Measurements from ENCODE around the gene ESPN. TPM values are rescaled to one million over a fixed set of nuclear protein-coding genes. Genes with fewer than 3 reads are reported as not detected.

ESPN gene
- total RNA-seq, 6 donors from 2014 or later: 2.1 to 27.2 (median 4.8) TPM

DNA sequence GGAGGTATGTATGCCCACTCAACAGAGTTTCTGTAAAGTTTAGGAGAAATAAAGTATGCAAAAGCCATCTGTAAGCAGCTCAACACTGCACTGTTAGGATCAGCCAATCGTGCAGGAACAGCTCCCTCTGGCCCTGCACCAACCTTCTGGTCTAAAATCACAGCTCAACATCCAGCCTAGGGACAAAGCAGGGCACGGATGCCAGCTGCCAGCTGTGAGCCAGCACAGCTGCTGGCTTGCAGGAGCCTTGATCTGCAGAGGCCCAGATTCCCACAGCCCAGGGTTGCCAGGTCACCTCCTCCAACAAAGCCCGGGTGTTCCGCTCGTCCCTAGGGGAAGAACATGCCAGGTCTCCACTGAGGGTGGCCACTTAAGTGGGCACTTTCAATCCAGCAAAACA, 39.6 kb upstream of the ESPN start:
- DNase-seq: no peak
- TF ChIP-seq, protein P1, sequence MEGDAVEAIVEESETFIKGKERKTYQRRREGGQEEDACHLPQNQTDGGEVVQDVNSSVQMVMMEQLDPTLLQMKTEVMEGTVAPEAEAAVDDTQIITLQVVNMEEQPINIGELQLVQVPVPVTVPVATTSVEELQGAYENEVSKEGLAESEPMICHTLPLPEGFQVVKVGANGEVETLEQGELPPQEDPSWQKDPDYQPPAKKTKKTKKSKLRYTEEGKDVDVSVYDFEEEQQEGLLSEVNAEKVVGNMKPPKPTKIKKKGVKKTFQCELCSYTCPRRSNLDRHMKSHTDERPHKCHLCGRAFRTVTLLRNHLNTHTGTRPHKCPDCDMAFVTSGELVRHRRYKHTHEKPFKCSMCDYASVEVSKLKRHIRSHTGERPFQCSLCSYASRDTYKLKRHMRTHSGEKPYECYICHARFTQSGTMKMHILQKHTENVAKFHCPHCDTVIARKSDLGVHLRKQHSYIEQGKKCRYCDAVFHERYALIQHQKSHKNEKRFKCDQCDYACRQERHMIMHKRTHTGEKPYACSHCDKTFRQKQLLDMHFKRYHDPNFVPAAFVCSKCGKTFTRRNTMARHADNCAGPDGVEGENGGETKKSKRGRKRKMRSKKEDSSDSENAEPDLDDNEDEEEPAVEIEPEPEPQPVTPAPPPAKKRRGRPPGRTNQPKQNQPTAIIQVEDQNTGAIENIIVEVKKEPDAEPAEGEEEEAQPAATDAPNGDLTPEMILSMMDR (IDR thresholded peaks at IDR 0.05): no peak
- TF ChIP-seq EP300 (IDR thresholded peaks at IDR 0.05) (no peak), POLR2A (IDR thresholded peaks at IDR 0.05) (no peak), POLR2AphosphoS5 (IDR thresholded peaks at IDR 0.05) (no peak)
- 81% methylated on average over 5 of the region's 5 CpGs; no CpG with 5 or more reads in 1 of the 2 donors for WGBS, 2 donors
- Histone ChIP-seq H3K27ac (no peak overlapping the region), H3K27me3 (no peaks in the 10 kb centered on the region), H3K4me1 (peaks cover 0 to 13% (median 6%) of the 10 kb centered on the region in 4 donors), H3K9me3 (no peaks in the 10 kb centered on the region), H3K4me3 (no peak overlapping the region), H3K36me3 (no peaks in the 10 kb centered on the region)
- ATAC-seq (ENCODE audit: low FRiP score in 2 of 2): no peak

DNA sequence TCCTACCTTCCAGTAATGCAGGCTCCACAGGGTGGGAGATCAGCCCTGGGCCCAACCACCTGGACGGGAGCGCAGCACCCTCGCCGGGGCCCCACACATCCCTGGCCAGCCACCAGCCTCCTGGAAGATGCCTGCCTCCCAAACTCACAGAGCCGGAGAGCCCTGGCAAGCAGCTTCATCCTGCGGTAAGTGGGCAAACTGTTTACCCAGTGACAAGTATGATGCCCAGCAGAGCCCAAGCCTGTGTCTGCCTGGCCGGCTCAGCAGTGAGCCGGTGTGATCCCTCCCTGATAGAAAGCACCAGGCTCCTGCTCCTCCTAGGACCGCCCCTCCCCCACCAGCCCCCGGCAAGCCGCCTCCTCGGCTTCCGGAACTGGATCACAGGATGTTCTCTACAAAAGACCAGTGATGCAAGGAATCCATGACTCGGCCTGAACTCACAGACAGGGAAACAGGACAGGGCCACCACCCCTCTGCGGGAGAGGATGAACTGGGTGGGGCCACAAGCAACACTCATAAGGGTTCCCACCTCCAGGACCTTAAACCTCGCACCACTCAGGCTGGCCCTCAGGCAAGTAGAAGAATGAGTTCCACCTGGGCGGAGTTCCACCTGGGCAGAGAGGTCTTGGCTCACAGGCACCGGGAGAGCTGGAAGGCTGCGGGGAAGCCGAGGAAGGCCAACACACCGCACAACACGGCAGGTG, 38.9 kb upstream of the ESPN start:
- Histone ChIP-seq H3K27me3 (no peaks in the 10 kb centered on the region), H3K27ac (no peak overlapping the region), H3K4me3 (no peak overlapping the region), H3K36me3 (no peaks in the 10 kb centered on the region), H3K4me1 (peaks cover 0 to 13% (median 6%) of the 10 kb centered on the region in 4 donors), H3K9me3 (no peaks in the 10 kb centered on the region)
- TF ChIP-seq, protein P1 (IDR thresholded peaks at IDR 0.05): no peak
- TF ChIP-seq EP300 (IDR thresholded peaks at IDR 0.05) (no peak), POLR2A (IDR thresholded peaks at IDR 0.05) (no peak), POLR2AphosphoS5 (IDR thresholded peaks at IDR 0.05) (no peak)
- DNase-seq: peak; percentile 39 to 73
- ATAC-seq (ENCODE audit: low FRiP score in 2 of 2): peak; percentile 16 to 69
- 45 to 48% methylated on average over 10 to 22 of the region's 22 CpGs for WGBS, 2 donors

DNA sequence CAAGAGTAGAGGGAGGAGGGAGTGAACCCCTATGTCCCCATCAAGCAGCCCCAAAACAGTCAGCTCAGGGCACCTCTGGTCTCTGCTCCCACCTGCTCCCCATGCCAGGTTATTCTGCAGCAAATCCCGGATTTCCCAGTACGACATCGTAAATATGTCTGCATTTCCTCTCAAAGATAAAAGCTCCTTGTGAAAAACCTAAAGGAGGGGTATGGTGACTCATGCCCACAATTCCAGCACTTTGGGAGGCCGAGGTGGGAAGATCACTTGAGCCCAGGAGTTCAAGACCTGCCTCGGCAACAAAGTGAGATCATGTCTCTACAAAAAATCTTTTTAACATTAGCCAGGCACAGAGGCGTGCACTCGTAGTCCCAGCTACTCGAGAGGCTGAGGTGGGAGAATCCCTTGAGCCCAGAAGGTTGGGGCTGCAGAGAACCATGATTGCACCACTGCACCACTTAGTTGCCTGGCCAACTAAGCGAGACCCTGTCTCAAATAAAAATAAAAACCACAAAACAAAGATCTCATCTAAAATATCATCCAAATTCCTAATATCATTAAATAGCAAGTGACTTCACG, 38.1 kb upstream of the ESPN start:
- TF ChIP-seq POLR2AphosphoS5 (IDR thresholded peaks at IDR 0.05) (no peak), EP300 (IDR thresholded peaks at IDR 0.05) (no peak), POLR2A (IDR thresholded peaks at IDR 0.05) (no peak)
- TF ChIP-seq, protein P1 (IDR thresholded peaks at IDR 0.05): no peak
- 69 to 84% methylated on average over 10 of the region's 10 CpGs for WGBS, 2 donors

DNA sequence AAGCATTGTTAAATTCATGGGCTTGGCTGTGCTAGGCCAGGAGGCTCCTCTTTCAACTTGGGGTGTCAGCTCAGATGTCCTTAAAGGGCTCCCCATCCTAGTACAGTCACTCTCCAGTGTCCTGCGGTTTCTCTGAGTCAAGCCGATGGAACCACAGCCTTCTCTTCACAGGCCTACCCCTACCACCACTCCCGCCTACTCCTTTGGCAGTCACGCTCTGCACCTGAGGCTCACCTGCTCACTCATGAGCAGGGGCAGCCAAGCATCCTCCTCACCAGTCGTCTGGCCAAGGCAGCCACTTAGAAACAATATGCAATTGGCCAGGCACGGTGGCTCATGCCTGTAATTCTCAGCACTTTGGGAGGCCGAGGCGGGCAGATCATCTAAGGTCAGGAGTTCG, 34.6 kb upstream of the ESPN start:
- ATAC-seq (ENCODE audit: low FRiP score in 2 of 2) (no peak), DNase-seq (no peak)
- Histone ChIP-seq H3K36me3 (no peaks in the 10 kb centered on the region), H3K27me3 (no peaks in the 10 kb centered on the region), H3K4me3 (no peak overlapping the region), H3K4me1 (peaks cover 19 to 37% (median 22%) of the 10 kb centered on the region in 4 donors), H3K9me3 (no peaks in the 10 kb centered on the region), H3K27ac (no peak overlapping the region)
- 92 to 96% methylated on average over 9 of the region's 9 CpGs for WGBS, 2 donors
- TF ChIP-seq EP300 (IDR thresholded peaks at IDR 0.05) (no peak), POLR2AphosphoS5 (IDR thresholded peaks at IDR 0.05) (no peak), POLR2A (IDR thresholded peaks at IDR 0.05) (no peak)
- TF ChIP-seq, protein P1 (IDR thresholded peaks at IDR 0.05): no peak

More for the DNA sequence above, 38.1 kb upstream of the ESPN start:
- Histone ChIP-seq H3K27ac (no peak overlapping the region), H3K9me3 (no peaks in the 10 kb centered on the region), H3K4me1 (peaks cover 2 to 14% (median 6%) of the 10 kb centered on the region in 4 donors), H3K27me3 (no peaks in the 10 kb centered on the region), H3K36me3 (no peaks in the 10 kb centered on the region), H3K4me3 (no peak overlapping the region)
- DNase-seq (no peak), ATAC-seq (ENCODE audit: low FRiP score in 2 of 2) (no peak)

All from upper lobe of left lung (tissue), 6 donors.